Bladder microvascular endothelial cell (primary cell): ENCODE measurements around the gene MAP4K1. TPM values are rescaled to one million over a fixed set of nuclear protein-coding genes. Genes with fewer than 3 reads are reported as not detected.

Experiments used
- total RNA-seq: library from RNA; depleted of rRNA; stranded (reverse); fragments of >200 nt; gene quantifications from 2 replicates; pipeline ENCODE4 v1.2.3, GENCODE V29; 2014

Gene MAP4K1
- not detected in 2 replicates for total RNA-seq

GRCh38 chr19:38617764-38618589 is at the start of gene MAP4K1:
Gene MAP4K1, minus strand, starts transcription at chr19:38617953. Its CDS starts 58 bp downstream, at chr19:38617895.

GRCh38 chr19:38647368-38647965 is 29.7 kb upstream of the MAP4K1 start, which contains the start of gene ACTN4:
Gene ACTN4, plus strand, starts transcription at chr19:38647649. Its CDS starts 97 bp downstream, at chr19:38647746.

GRCh38 chr19:38618590-38619360 is 1.0 kb upstream of the MAP4K1 start, which contains the start of gene EIF3K:
Gene EIF3K, plus strand, starts transcription at chr19:38619188. Its CDS starts 81 bp downstream, at chr19:38619269.

Other genes with a start within 250 kb of the MAP4K1 start
- 200 and 216 TPM in 2 replicates for gene PSMD8, start 243.4 kb downstream of the MAP4K1 start, total RNA-seq
- gene GGN, start 229.9 kb downstream of the MAP4K1 start, total RNA-seq, result 0.13 and 0.16 TPM in 2 replicates
- gene SPRED3, start 229.3 kb downstream of the MAP4K1 start, total RNA-seq, result 0.76 and 1.8 TPM in 2 replicates
- 4.5 and 5.8 TPM in 2 replicates for gene FAM98C, start 214.9 kb downstream of the MAP4K1 start, total RNA-seq
- gene RASGRP4, start 191.7 kb downstream of the MAP4K1 start, total RNA-seq, result not detected in 2 replicates
- gene RYR1, start 184.3 kb downstream of the MAP4K1 start, total RNA-seq, result not detected in 2 replicates
- gene EIF3K, start 1.2 kb upstream of the MAP4K1 start, total RNA-seq, result 185 and 279 TPM in 2 replicates
- gene ACTN4, start 29.7 kb upstream of the MAP4K1 start, total RNA-seq, result 271 and 808 TPM in 2 replicates
- gene CAPN12, start 126.5 kb upstream of the MAP4K1 start, total RNA-seq, result 0.19 TPM in 1 of 2 replicates, not detected in the other
- not detected in 2 replicates for gene LGALS7, start 155.6 kb upstream of the MAP4K1 start, total RNA-seq
- 0.65 TPM in 1 of 2 replicates, not detected in the other for gene LGALS7B, start 171.2 kb upstream of the MAP4K1 start, total RNA-seq
- gene LGALS4, start 195.0 kb upstream of the MAP4K1 start, total RNA-seq, result 0.19 TPM in 1 of 2 replicates, not detected in the other
- 19.1 and 34.1 TPM in 2 replicates for gene ECH1, start 213.8 kb upstream of the MAP4K1 start, total RNA-seq
- gene HNRNPL, start 232.0 kb upstream of the MAP4K1 start, total RNA-seq, result 208 and 227 TPM in 2 replicates